IMR-90 (cell line): Measurements from ENCODE around the gene HOXA2. TPM values are rescaled to one million over a fixed set of nuclear protein-coding genes. Genes with fewer than 3 reads are reported as not detected.
A peak's percentile ranks its signal among the peaks of the same experiment; 100 is the strongest.

Experiments used
- ATAC-seq: fragments of 200-7000 bp; cut with Tn5 transposase; 2 replicates; pipeline ENCODE4 v1.9.1; 2020; ENCODE audit warnings: low read depth, mild to moderate bottlenecking, moderate library complexity
- BruUV-seq: library from RNA; stranded (reverse); fragments of 400-500 nt; replicated peaks from 2 replicates; lab custom pipeline; 2021; lab: Mats Ljungman, UMichigan
- CTCF ChIA-PET: fragments of 300-600 bp; formaldehyde crosslinking; extraction: SDS; loops from one replicate; lab custom pipeline; 2021; ENCODE audit warnings: antibody characterized with exemption; lab: Yijun Ruan, JAX
- POLR2A ChIA-PET: fragments of 300-600 bp; sonication (Branson Sonifier 250); formaldehyde crosslinking; loops from one replicate; lab custom pipeline; 2022; ENCODE audit warnings: antibody characterized with exemption; ENCODE audit not compliant: unreplicated experiment; lab: Charles Lee
- DNase-seq: peaks from one replicate; pipeline ENCODE4 v3.0.0; 2013
- H2AFZ ChIP-seq: replicated peaks from 2 replicates; pipeline ENCODE3; 2013; ENCODE audit warnings: low read length, mild to moderate bottlenecking; ENCODE audit not compliant: poor library complexity
- H2AK5ac ChIP-seq: 2 replicates; pipeline ENCODE4 v1.6.1; 2013; ENCODE audit warnings: low read depth, low read length, inconsistent platforms
- H2AK9ac ChIP-seq: replicated peaks from 2 replicates; pipeline ENCODE3; 2013; ENCODE audit warnings: mild to moderate bottlenecking, low read depth, low read length, moderate library complexity; ENCODE audit not compliant: poor library complexity
- H2BK120ac ChIP-seq: 2 replicates; pipeline ENCODE4 v1.6.1; 2013; ENCODE audit warnings: low read depth, low read length, inconsistent platforms
- H2BK15ac ChIP-seq: 3 replicates; pipeline ENCODE4 v1.6.1; 2013; ENCODE audit warnings: low read depth, low read length, inconsistent platforms
- H2BK20ac ChIP-seq: 2 replicates; pipeline ENCODE4 v1.6.1; 2013; ENCODE audit warnings: low read depth, mild to moderate bottlenecking, inconsistent platforms, low read length, moderate library complexity
- H2BK5ac ChIP-seq: 2 replicates; pipeline ENCODE4 v1.6.1; 2013; ENCODE audit warnings: mild to moderate bottlenecking, low read depth, low read length, inconsistent platforms; ENCODE audit not compliant: poor library complexity, severe bottlenecking
- H3K14ac ChIP-seq: replicated peaks from 2 replicates; pipeline ENCODE4 v1.6.1; 2013; ENCODE audit warnings: low read depth, low read length, inconsistent platforms
- H3K18ac ChIP-seq: 2 replicates; pipeline ENCODE4 v1.6.1; 2013; ENCODE audit warnings: low read depth, low read length, control low read depth
- H3K23ac ChIP-seq: 2 replicates; pipeline ENCODE4 v1.6.1; 2013; ENCODE audit warnings: low read depth, low read length, inconsistent platforms
- H3K27ac ChIP-seq: 2 replicates; pipeline ENCODE4 v1.5.1; 2013; ENCODE audit warnings: mild to moderate bottlenecking, control low read depth, low read length; ENCODE audit not compliant: insufficient read depth
- H3K27me3 ChIP-seq: 2 replicates; pipeline ENCODE4 v1.6.1; 2013; ENCODE audit warnings: low read length; ENCODE audit not compliant: control insufficient read depth, insufficient read depth
- H3K36me3 ChIP-seq: 2 replicates; pipeline ENCODE4 v1.6.1; 2013; ENCODE audit warnings: low read length, mixed read lengths; ENCODE audit not compliant: control insufficient read depth, insufficient read depth
- H3K4ac ChIP-seq: 2 replicates; pipeline ENCODE4 v1.6.1; 2013; ENCODE audit warnings: low read depth, low read length, inconsistent platforms
- H3K4me1 ChIP-seq: 2 replicates; pipeline ENCODE4 v1.6.1; 2013; ENCODE audit warnings: low read length, mixed read lengths; ENCODE audit not compliant: control insufficient read depth, insufficient read depth
- H3K4me2 ChIP-seq: 2 replicates; pipeline ENCODE4 v1.6.1; 2013; ENCODE audit warnings: low read depth, mild to moderate bottlenecking, control low read depth, low read length, moderate library complexity
- H3K4me3 ChIP-seq: 2 replicates; pipeline ENCODE4 v1.5.1; 2013; ENCODE audit warnings: low read depth, mild to moderate bottlenecking, control low read depth, low read length, moderate library complexity; ENCODE audit not compliant: insufficient read depth
- H3K56ac ChIP-seq: 2 replicates; pipeline ENCODE4 v1.6.1; 2013; ENCODE audit warnings: low read length, inconsistent platforms; ENCODE audit not compliant: insufficient read depth; ENCODE audit errors: extremely low read depth
- H3K79me1 ChIP-seq, 2 experiments: 2 replicates each; pipeline ENCODE4 v1.6.1; 2013; ENCODE audit warnings: low read length in 2 of 2, inconsistent platforms in 1 of 2, low read depth in 1 of 2
- H3K9ac ChIP-seq: 2 replicates; pipeline ENCODE4 v1.6.1; 2013; ENCODE audit warnings: low read depth, low read length, control low read depth
- H3K9me1 ChIP-seq: 2 replicates; pipeline ENCODE4 v1.6.1; 2013; ENCODE audit warnings: low read length, inconsistent platforms; ENCODE audit not compliant: insufficient read depth
- H3K9me3 ChIP-seq: 2 replicates; pipeline ENCODE4 v1.6.1; 2013; ENCODE audit warnings: low read length; ENCODE audit not compliant: control insufficient read depth, insufficient read depth
- H4K20me1 ChIP-seq: 2 replicates; pipeline ENCODE4 v1.6.1; 2013; ENCODE audit warnings: low read length, inconsistent platforms; ENCODE audit not compliant: insufficient read depth
- H4K5ac ChIP-seq: 2 replicates; pipeline ENCODE4 v1.6.1; 2013; ENCODE audit warnings: mild to moderate bottlenecking, low read depth, low read length, control low read depth
- H4K8ac ChIP-seq, 2 experiments: 2 replicates each; pipeline ENCODE4 v1.6.1; 2013; ENCODE audit warnings: low read depth in 2 of 2, low read length in 2 of 2, control low read depth in 1 of 2, inconsistent platforms in 1 of 2
- H4K91ac ChIP-seq: 2 replicates; pipeline ENCODE4 v1.6.1; 2013; ENCODE audit warnings: low read depth, low read length, inconsistent platforms; ENCODE audit not compliant: insufficient read depth
- BHLHE40 ChIP-seq: fragments of 150-350 bp; IDR thresholded peaks from 2 replicates; pipeline ENCODE4 v1.6.1; 2016; ENCODE audit warnings: mild to moderate bottlenecking, low read depth, low read length
- CEBPB ChIP-seq: IDR thresholded peaks from 2 replicates; pipeline ENCODE4 v1.6.1; 2012; ENCODE audit warnings: low read depth, low read length, improper control_type of control experiment
- CHD1 ChIP-seq: IDR thresholded peaks from 2 replicates; pipeline ENCODE4 v1.6.1; 2012; ENCODE audit warnings: low read depth, low read length, improper control_type of control experiment
- CTCF ChIP-seq: conservative IDR thresholded peaks from 2 replicates; pipeline ENCODE4 v1.5.1; 2012; ENCODE audit warnings: mild to moderate bottlenecking, low read depth, low read length, improper control_type of control experiment
- ELK1 ChIP-seq: fragments of 150-350 bp; IDR thresholded peaks from 2 replicates; pipeline ENCODE4 v1.6.1; 2016; ENCODE audit warnings: low read depth, mild to moderate bottlenecking, low read length, moderate library complexity, borderline replicate concordance
- FOS ChIP-seq: fragments of 150-350 bp; IDR thresholded peaks from 2 replicates; pipeline ENCODE4 v1.6.1; 2016; ENCODE audit warnings: low read depth, low read length
- MAFK ChIP-seq: IDR thresholded peaks from 2 replicates; pipeline ENCODE4 v1.6.1; 2012; ENCODE audit warnings: low read depth, low read length, improper control_type of control experiment
- MAZ ChIP-seq: IDR thresholded peaks from 2 replicates; pipeline ENCODE4 v1.6.1; 2012; ENCODE audit warnings: low read depth, mild to moderate bottlenecking, low read length, improper control_type of control experiment, moderate library complexity, borderline replicate concordance
- MXI1 ChIP-seq: IDR thresholded peaks from 2 replicates; pipeline ENCODE4 v1.6.1; 2012; ENCODE audit warnings: low read depth, mild to moderate bottlenecking, low read length, moderate library complexity, borderline replicate concordance
- NFE2L2 ChIP-seq: fragments of 150-350 bp; IDR thresholded peaks from 2 replicates; pipeline ENCODE4 v1.6.1; 2016; ENCODE audit warnings: low read depth, mild to moderate bottlenecking, low read length
- POLR2A ChIP-seq: IDR thresholded peaks from 2 replicates; pipeline ENCODE4 v1.6.1; 2012; ENCODE audit warnings: mild to moderate bottlenecking, low read depth, low read length
- RAD21 ChIP-seq: IDR thresholded peaks from 2 replicates; pipeline ENCODE4 v1.6.1; 2012; ENCODE audit warnings: low read length, improper control_type of control experiment
- RCOR1 ChIP-seq: IDR thresholded peaks from 2 replicates; pipeline ENCODE4 v1.6.1; 2012; ENCODE audit warnings: mild to moderate bottlenecking, low read length, improper control_type of control experiment; ENCODE audit not compliant: insufficient replicate concordance
- RFX5 ChIP-seq: IDR thresholded peaks from 2 replicates; pipeline ENCODE4 v1.8.0; 2012; ENCODE audit warnings: low read depth, mild to moderate bottlenecking, low read length, moderate library complexity
- SMC3 ChIP-seq: fragments of 150-350 bp; IDR thresholded peaks from 2 replicates; pipeline ENCODE4 v1.6.1; 2016; ENCODE audit warnings: low read depth, mild to moderate bottlenecking, antibody characterized with exemption, low read length, moderate library complexity
- WGBS, 2 experiments: methylation state at CpG; one replicate each; pipeline versions ENCODE4 v1.1.5 to v1.1.7; 2013; ENCODE audit warnings: missing lambda C conversion rate in 2 of 2; ENCODE audit not compliant: insufficient read length in 1 of 2; ENCODE audit errors: extremely low coverage in 2 of 2; 5-methylcytosine and 5-hydroxymethylcytosine counted together
- dilution Hi-C: fragments of 300-500 bp; cut with HindIII; formaldehyde crosslinking; loops from one replicate; pipeline ENCODE4 v1.14.3; 2018; ENCODE audit warnings: low sequenced_read_pairs; ENCODE audit not compliant: unreplicated experiment
- in situ Hi-C: fragments of 300-500 bp; cut with MboI; formaldehyde crosslinking; loops from 3 replicates; pipeline ENCODE4 v1.14.3; 2019; ENCODE audit warnings: low sequenced_read_pairs, inconsistent platforms, mixed read lengths
- intact Hi-C: fragments of 100-400 bp; cut with micrococcal nuclease; formaldehyde crosslinking; loops from 2 replicates; pipeline ENCODE4 v1.10.0; 2022
- polyA plus RNA-seq, 3 experiments: library from polyadenylated mRNA; depleted of rRNA; stranded (reverse); fragments of >200 nt; gene quantifications; 2 replicates each; pipeline ENCODE4 v1.2.3, GENCODE V29; 2012; ENCODE audit warnings: low replicate concordance in 1 of 3
- total RNA-seq: library from RNA; depleted of rRNA; stranded (reverse); fragments of >200 nt; gene quantifications from 2 replicates; pipeline ENCODE4 v1.2.3, GENCODE V29; 2012

The HOXA2 gene
- total and polyA plus RNA-seq, 2 of the 4 experiments (the other 2 are of a cell fraction), result 1.6 to 3.9 TPM

- H3K18ac ChIP-seq, result peak overlapping the region; percentile 55; the same call in 1 of the 2 replicates
- dilution Hi-C loops (no loop called here), intact Hi-C loops (loop anchor here (5.0 kb wide), 1 partner anchor 1054 kb away; no protein-coding TSS in a partner anchor), in situ Hi-C loops (loop anchor here (10.0 kb wide), 1 partner anchor 952 kb away; no protein-coding TSS in a partner anchor)
- H2BK5ac ChIP-seq, result peak overlapping the region; percentile 57
- H2BK20ac ChIP-seq, result no peak overlapping the region
- H4K91ac ChIP-seq, result peak overlapping the region; percentile 84
- CTCF ChIA-PET, result interaction anchor here (1.0 kb wide), 1 partner anchor 14 kb away, joined by 4 read pairs; no protein-coding TSS in a partner anchor
- H3K4me3 ChIP-seq, result no peak overlapping the region; the same call in 1 of the 2 replicates
- no peak for ATAC-seq
- H3K4me2 ChIP-seq, result peak overlapping the region; percentile 84
- no peaks in the 10 kb centered on the region for H3K27me3 ChIP-seq
- H3K27ac ChIP-seq, result peak overlapping the region; percentile 89
- no peak for DNase-seq
- H3K56ac ChIP-seq, result no peak overlapping the region
- H2BK15ac ChIP-seq, result peak overlapping the region; percentile 23; the same call in 2 of the 3 replicates
- peak overlapping the region; percentile 2 for H2AK9ac ChIP-seq
- POLR2A ChIA-PET, result no interaction called here
- peak overlapping the region; percentile 84 for H3K4ac ChIP-seq
- no peaks in the 10 kb centered on the region for H3K9me1 ChIP-seq
- peaks cover 9 to 27% of the 10 kb centered on the region in 2 experiments; a peak in 3 of 4 replicates for H3K79me1 ChIP-seq
- peak overlapping the region; percentile 47; the same call in 1 of the 2 replicates for H3K23ac ChIP-seq
- peaks cover 2% of the 10 kb centered on the region for H3K36me3 ChIP-seq
- H4K20me1 ChIP-seq, result no peaks in the 10 kb centered on the region
- 17% methylated on average over 2 of the region's 5 CpGs; no CpG with 5 or more reads in 1 of the 2 experiments for WGBS, 2 experiments
- peaks cover 13% of the 10 kb centered on the region for H3K4me1 ChIP-seq
- H3K14ac ChIP-seq, result peak overlapping the region; percentile 12; the same call in 1 of the 2 replicates
- peak overlapping the region; percentile 90 for H2AFZ ChIP-seq
- H4K5ac ChIP-seq, result peak overlapping the region; percentile 78
- BruUV-seq, result no TSS peak
- H3K9ac ChIP-seq, result peak overlapping the region; percentile 75
- H3K9me3 ChIP-seq, result no peaks in the 10 kb centered on the region
- peak overlapping the region; percentile 23 for H2BK120ac ChIP-seq
- peak overlapping the region; percentile 70 to 84 for H4K8ac ChIP-seq
- H2AK5ac ChIP-seq, result peak overlapping the region; percentile 79
- no peak for TF ChIP-seq MAZ
- TF ChIP-seq MAFK, result no peak
- TF ChIP-seq CEBPB, result no peak
- no peak for TF ChIP-seq RFX5
- no peak for TF ChIP-seq RCOR1
- no peak for TF ChIP-seq ELK1
- TF ChIP-seq POLR2A, result no peak
- TF ChIP-seq SMC3, result no peak
- TF ChIP-seq NFE2L2, result no peak
- TF ChIP-seq FOS, result no peak
- no peak for TF ChIP-seq RAD21
- no peak for TF ChIP-seq BHLHE40
- TF ChIP-seq MXI1, result no peak
- TF ChIP-seq CTCF, result no peak
- no peak for TF ChIP-seq CHD1
Observed at GRCh38 chr7:27146491-27147198, 44.2 kb upstream of the HOXA2 start.
